ENCODE results near the gene PRDM15.

- TF ChIP-seq CTCF (optimal IDR thresholded peaks at IDR 0.05 in 1 of 3, IDR thresholded peaks at IDR 0.05 in 1 of 3, conservative IDR thresholded peaks at IDR 0.05 in 1 of 3; ENCODE audit: extremely low read depth in 1 of 3, insufficient read depth in 2 of 3, low read length in 3 of 3) (no peak), EZH2 (IDR thresholded peaks at IDR 0.05; ENCODE audit: low read length) (no peak)
Observed at GRCh38 chr21:41900401-41900800, 21.3 kb upstream of the PRDM15 start.
